HFFc6 (cell line): ENCODE measurements around the gene AKAP4. TPM values are rescaled to one million over a fixed set of nuclear protein-coding genes. Genes with fewer than 3 reads are reported as not detected.

ENCODE experiments used
- DNase-seq: peaks from one replicate; pipeline ENCODE4 v3.0.0-alpha.2; 2018
- H3K27ac Mint-ChIP-seq: 2 replicates; pipeline ENCODE4 v1.8.0; 2020; ENCODE audit warnings: mild to moderate bottlenecking, mixed read lengths
- H3K27me3 Mint-ChIP-seq: 2 replicates; pipeline ENCODE4 v1.8.0; 2021; ENCODE audit warnings: mild to moderate bottlenecking, moderate library complexity, mixed read lengths; ENCODE audit not compliant: insufficient read depth
- H3K36me3 Mint-ChIP-seq: 2 replicates; pipeline ENCODE4 v1.8.0; 2021; ENCODE audit warnings: low read depth, mixed read lengths
- H3K4me1 Mint-ChIP-seq: 2 replicates; pipeline ENCODE4 v1.8.0; 2020; ENCODE audit warnings: low read depth, mixed read lengths
- H3K4me3 Mint-ChIP-seq: 2 replicates; pipeline ENCODE4 v1.8.0; 2020; ENCODE audit warnings: mild to moderate bottlenecking, moderate library complexity, mixed read lengths
- H3K9me3 Mint-ChIP-seq: 2 replicates; pipeline ENCODE4 v1.8.0; 2020; ENCODE audit warnings: mild to moderate bottlenecking, mixed read lengths
- CTCF ChIP-seq: fragments of 200-600 bp; sonication (generic); IDR thresholded peaks from 2 replicates; pipeline ENCODE4 v1.5.0; 2021; ENCODE audit warnings: antibody characterized with exemption, mild to moderate bottlenecking
- total RNA-seq, 6 experiments: library from RNA; stranded (reverse); fragmentation: NEBNext Ultra II Directional; extraction: Animal tissue kit (Norgen Biotek cat#: 25700); gene quantifications; 2 replicates in 1 of 6; 3 replicates in 5 of 6; pipeline ENCODE4 v1.2.3, GENCODE V29; 2021

Gene AKAP4
- total RNA-seq, 6 experiments from 2014 or later = not detected

GRCh38 chrX:50168241-50168687, 32.5 kb downstream of the AKAP4 start:
- H3K4me1 Mint-ChIP-seq = no peaks in the 10 kb centered on the region
- no peak for TF ChIP-seq CTCF
- no peak overlapping the region for H3K4me3 Mint-ChIP-seq
- no peaks in the 10 kb centered on the region for H3K27me3 Mint-ChIP-seq
- H3K9me3 Mint-ChIP-seq = no peaks in the 10 kb centered on the region
- DNase-seq = no peak
- H3K27ac Mint-ChIP-seq = no peak overlapping the region
- no peaks in the 10 kb centered on the region for H3K36me3 Mint-ChIP-seq

- Mint-ChIP-seq H3K4me3 (no peak overlapping the region), H3K27ac (no peak overlapping the region), H3K36me3 (no peaks in the 10 kb centered on the region), H3K27me3 (no peaks in the 10 kb centered on the region), H3K9me3 (no peaks in the 10 kb centered on the region), H3K4me1 (no peaks in the 10 kb centered on the region)
- no peak for DNase-seq
- no peak for TF ChIP-seq CTCF
These were observed 33.4 kb downstream of the AKAP4 start for GRCh38 chrX:50167366-50167765.

- H3K36me3 Mint-ChIP-seq = no peaks in the 10 kb centered on the region
- H3K27ac Mint-ChIP-seq = no peak overlapping the region
- no peak for DNase-seq
- TF ChIP-seq CTCF = no peak
- H3K9me3 Mint-ChIP-seq = no peaks in the 10 kb centered on the region
- no peak overlapping the region for H3K4me3 Mint-ChIP-seq
- H3K27me3 Mint-ChIP-seq = no peaks in the 10 kb centered on the region
- H3K4me1 Mint-ChIP-seq = no peaks in the 10 kb centered on the region
These were observed 35.1 kb downstream of the AKAP4 start for GRCh38 chrX:50165727-50166126.

- Mint-ChIP-seq H3K9me3 (no peaks in the 10 kb centered on the region), H3K4me1 (no peaks in the 10 kb centered on the region), H3K4me3 (no peak overlapping the region), H3K27ac (no peak overlapping the region), H3K36me3 (no peaks in the 10 kb centered on the region), H3K27me3 (no peaks in the 10 kb centered on the region)
- DNase-seq = no peak
- no peak for TF ChIP-seq CTCF
These were observed 39.7 kb downstream of the AKAP4 start for GRCh38 chrX:50161127-50161526.

- TF ChIP-seq CTCF = no peak
- Mint-ChIP-seq H3K9me3 (no peaks in the 10 kb centered on the region), H3K36me3 (no peaks in the 10 kb centered on the region), H3K27me3 (no peaks in the 10 kb centered on the region), H3K4me1 (no peaks in the 10 kb centered on the region), H3K27ac (no peak overlapping the region), H3K4me3 (no peak overlapping the region)
- no peak for DNase-seq
These were observed 42.2 kb downstream of the AKAP4 start for GRCh38 chrX:50158593-50158992.

GRCh38 chrX:50157545-50158135, 43.2 kb downstream of the AKAP4 start:
- H3K4me1 Mint-ChIP-seq = no peaks in the 10 kb centered on the region
- no peaks in the 10 kb centered on the region for H3K27me3 Mint-ChIP-seq
- no peak for TF ChIP-seq CTCF
- no peak overlapping the region for H3K27ac Mint-ChIP-seq
- no peak overlapping the region for H3K4me3 Mint-ChIP-seq
- H3K36me3 Mint-ChIP-seq = no peaks in the 10 kb centered on the region
- no peak for DNase-seq
- H3K9me3 Mint-ChIP-seq = no peaks in the 10 kb centered on the region
